GM06990 (cell line): ENCODE measurements around the gene BZW1.

Experiments used
- DNase-seq: peaks from one replicate; pipeline ENCODE4 v3.0.0-alpha.2; 2011; ENCODE audit not compliant: insufficient read length; ENCODE audit errors: extremely low read depth
- H3K27me3 ChIP-seq: replicated peaks from 2 replicates; pipeline ENCODE4 v1.6.0; 2011; ENCODE audit warnings: low read length; ENCODE audit not compliant: control insufficient read depth, insufficient read depth
- H3K36me3 ChIP-seq: 2 replicates; pipeline ENCODE4 v1.5.1; 2011; ENCODE audit warnings: low read length; ENCODE audit not compliant: control insufficient read depth, insufficient read depth
- H3K4me3 ChIP-seq: replicated peaks from 2 replicates; pipeline ENCODE4 v1.5.1; 2011; ENCODE audit warnings: low read depth, mild to moderate bottlenecking, control low read depth, low read length
- TF ChIP-seq, protein P1 (sequence below): IDR thresholded peaks from 2 replicates; pipeline ENCODE4 v1.5.1; 2011; ENCODE audit warnings: low read length, control low read depth, mild to moderate bottlenecking, inconsistent platforms; ENCODE audit not compliant: insufficient read depth, poor library complexity, severe bottlenecking

The BZW1 gene

DNA sequence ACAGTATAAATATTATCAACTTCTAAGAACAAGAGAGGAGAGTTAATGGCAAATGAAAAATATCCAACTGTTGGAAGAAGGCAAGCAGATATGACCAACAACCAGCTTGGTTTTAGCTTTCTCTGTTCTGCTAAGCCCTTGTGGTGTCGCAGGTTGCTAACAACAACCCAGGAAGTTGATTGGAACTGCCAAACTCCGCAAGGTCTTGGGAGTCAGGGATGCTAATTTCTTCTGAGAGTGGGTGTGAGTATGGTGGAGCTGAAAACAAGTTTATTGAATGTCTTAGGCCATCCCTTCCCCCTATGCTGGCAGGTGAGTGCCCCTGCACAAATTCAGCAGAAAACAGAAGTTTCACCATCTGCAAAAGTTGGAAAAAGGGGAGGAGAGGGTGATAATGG, 17.5 kb downstream of the BZW1 start:
- Histone ChIP-seq H3K4me3 (no peak overlapping the region), H3K27me3 (no peaks in the 10 kb centered on the region), H3K36me3 (0 out of 2 replicates have a peak, but pooled peaks cover 2% of the 10 kb centered on the region)
- TF ChIP-seq, protein P1, sequence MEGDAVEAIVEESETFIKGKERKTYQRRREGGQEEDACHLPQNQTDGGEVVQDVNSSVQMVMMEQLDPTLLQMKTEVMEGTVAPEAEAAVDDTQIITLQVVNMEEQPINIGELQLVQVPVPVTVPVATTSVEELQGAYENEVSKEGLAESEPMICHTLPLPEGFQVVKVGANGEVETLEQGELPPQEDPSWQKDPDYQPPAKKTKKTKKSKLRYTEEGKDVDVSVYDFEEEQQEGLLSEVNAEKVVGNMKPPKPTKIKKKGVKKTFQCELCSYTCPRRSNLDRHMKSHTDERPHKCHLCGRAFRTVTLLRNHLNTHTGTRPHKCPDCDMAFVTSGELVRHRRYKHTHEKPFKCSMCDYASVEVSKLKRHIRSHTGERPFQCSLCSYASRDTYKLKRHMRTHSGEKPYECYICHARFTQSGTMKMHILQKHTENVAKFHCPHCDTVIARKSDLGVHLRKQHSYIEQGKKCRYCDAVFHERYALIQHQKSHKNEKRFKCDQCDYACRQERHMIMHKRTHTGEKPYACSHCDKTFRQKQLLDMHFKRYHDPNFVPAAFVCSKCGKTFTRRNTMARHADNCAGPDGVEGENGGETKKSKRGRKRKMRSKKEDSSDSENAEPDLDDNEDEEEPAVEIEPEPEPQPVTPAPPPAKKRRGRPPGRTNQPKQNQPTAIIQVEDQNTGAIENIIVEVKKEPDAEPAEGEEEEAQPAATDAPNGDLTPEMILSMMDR = no peak
- DNase-seq = no peak

DNA sequence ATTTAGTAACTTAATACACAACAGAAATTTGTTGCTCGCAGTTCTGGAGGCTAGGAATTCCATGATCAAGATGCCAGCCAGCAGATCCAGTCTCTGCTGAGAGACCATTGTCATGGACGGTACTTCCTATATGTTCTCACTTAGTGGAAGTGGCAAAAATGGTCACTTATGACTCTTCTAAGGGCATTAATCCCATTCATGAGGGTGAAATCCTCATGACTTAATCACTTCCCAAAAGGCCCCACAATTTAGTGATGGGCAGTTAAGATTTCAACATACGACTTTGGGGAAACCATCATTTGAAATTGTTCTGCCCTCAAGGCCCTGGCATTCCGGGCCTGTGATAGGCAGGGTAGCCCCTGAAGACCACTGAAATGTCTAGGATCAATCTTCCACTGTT, 23.0 kb downstream of the BZW1 start:
- DNase-seq = no peak
- Histone ChIP-seq H3K27me3 (no peaks in the 10 kb centered on the region), H3K4me3 (no peak overlapping the region), H3K36me3 (no peaks in the 10 kb centered on the region)
- TF ChIP-seq, protein P1 = no peak

DNA sequence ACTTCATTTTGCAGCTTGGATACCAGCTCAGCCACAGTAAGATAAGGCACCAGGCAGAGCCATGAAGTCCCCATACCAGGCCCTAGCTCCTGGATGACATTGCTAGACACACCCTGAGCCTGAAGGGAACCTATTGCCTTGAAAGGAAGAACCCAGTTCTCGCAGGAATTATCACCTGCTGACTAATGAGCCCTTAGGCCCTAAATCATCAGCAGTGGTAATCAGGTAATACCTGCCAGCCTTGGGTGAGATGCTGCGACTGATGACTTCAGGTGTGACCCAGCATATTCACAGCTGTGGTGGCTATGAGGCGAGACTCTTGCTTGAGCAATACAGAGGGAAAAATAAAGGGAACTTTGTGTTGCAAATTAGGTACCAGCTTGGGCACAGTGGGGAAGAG, 27.8 kb downstream of the BZW1 start:
- no peak for DNase-seq
- TF ChIP-seq, protein P1 = no peak
- no peaks in the 10 kb centered on the region for H3K27me3 ChIP-seq
- H3K36me3 ChIP-seq = no peaks in the 10 kb centered on the region
- no peak overlapping the region for H3K4me3 ChIP-seq

DNA sequence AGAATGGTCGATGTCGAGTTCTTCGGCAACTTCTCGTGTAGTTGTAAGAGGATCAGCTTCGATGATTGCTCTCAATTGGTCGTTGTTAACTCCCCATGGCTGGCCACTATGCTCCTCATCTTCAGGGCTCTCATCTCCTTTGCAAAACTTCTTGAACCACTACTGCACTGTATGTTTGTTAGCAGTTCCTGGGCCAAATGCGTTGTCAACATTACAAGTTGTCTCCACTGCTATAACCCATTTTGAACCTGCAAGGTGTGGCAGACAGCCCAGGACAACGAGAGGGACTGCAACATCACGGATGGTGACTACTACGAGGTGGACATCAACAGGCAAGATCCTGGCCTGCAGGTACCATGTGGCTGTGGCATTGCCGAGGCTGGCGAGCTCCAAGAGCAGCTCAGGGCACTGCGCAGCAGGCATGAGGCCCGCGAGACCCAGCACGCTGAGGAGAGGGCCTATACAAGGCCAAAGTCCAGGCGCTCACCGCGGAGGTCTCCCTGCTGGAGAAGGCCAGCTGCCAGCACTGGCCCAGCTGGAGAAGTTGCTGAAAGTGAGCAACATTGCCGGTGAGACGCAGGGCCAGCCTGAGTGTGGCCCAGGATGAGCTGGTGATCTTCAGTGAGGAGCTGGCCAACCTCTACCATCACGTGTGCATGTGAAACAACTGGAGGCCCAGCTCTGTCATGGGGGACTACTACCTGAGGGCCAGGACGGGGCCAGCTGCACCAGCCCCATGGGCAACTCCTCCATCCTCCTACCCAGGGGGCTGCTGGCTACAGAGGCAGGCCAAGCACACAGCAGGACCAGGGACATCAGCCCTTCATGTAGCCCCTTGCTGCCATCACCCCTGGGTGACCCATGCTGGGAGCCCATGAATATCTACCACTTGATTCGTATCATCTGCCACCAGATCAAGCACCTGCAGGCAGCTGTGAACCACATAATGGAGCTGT, 32.6 kb downstream of the BZW1 start:
- Histone ChIP-seq H3K36me3 (no peaks in the 10 kb centered on the region), H3K4me3 (no peak overlapping the region), H3K27me3 (no peaks in the 10 kb centered on the region)
- TF ChIP-seq, protein P1 = no peak
- DNase-seq = no peak

DNA sequence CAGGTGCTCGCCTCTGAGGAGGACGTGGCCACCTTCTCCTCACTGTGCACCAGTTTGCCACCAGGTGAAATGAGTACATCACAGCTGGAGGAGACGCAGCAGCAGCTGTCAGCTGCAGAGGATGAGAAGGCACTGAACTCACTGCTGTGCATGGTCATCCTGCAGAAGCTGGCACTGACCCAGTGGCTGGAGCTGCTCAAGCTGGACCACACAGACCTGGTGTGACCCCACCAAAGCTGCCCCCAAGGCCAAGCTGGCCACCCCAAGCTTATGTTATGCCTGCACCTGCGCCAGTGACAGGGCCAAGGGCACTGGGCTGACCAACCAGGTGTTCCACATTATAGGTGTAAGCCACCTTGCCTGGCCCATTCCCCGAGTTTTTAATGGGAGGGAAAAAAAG, 33.5 kb downstream of the BZW1 start:
- no peak for DNase-seq
- Histone ChIP-seq H3K4me3 (no peak overlapping the region), H3K36me3 (no peaks in the 10 kb centered on the region), H3K27me3 (no peaks in the 10 kb centered on the region)
- TF ChIP-seq, protein P1 = no peak
